GM19324 (cell line): ENCODE results near the gene SPACDR.
"Not testable (repeated sequence)": the region's sequence is repeated elsewhere in the genome, so short reads cannot be mapped to it uniquely, and the experiment has no call there.

ENCODE experiments used
- ATAC-seq: cut with Tn5 transposase; IDR thresholded peaks from one replicate; pipeline ENCODE4 v1.9.1; 2021; ENCODE audit warnings: mild to moderate bottlenecking, moderate library complexity; ENCODE audit not compliant: unreplicated experiment, low FRiP score

SPACDR gene, protein sequence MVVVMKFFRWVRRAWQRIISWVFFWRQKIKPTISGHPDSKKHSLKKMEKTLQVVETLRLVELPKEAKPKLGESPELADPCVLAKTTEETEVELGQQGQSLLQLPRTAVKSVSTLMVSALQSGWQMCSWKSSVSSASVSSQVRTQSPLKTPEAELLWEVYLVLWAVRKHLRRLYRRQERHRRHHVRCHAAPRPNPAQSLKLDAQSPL

DNA sequence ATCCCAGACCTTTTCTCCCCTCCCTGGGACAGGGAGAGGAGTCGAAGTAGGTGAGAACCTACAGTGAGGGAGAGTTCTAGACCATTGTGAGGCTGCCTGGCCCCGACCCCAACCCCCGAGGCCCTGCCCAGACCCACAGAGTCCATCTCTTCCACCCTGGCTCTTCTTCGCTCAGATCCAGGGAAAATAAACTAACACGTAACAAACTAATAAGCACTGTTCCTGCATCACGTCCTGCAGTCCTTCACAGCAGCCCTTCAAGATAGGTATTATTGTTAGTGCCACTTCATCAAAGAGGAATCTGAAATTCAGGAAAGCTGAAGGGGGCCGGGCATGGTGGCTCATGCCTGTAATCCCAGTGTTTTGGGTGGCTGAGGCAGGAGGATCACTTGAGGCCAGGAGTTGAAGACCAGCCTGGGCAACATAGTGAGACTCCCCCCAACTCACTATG, at the start of gene SPACDR:
Gene SPACDR, minus strand, starts transcription at position 51 of the 451 bp plus-strand sequence. CDS start 235 bp downstream, outside the sequence.
- ATAC-seq = no peak

DNA sequence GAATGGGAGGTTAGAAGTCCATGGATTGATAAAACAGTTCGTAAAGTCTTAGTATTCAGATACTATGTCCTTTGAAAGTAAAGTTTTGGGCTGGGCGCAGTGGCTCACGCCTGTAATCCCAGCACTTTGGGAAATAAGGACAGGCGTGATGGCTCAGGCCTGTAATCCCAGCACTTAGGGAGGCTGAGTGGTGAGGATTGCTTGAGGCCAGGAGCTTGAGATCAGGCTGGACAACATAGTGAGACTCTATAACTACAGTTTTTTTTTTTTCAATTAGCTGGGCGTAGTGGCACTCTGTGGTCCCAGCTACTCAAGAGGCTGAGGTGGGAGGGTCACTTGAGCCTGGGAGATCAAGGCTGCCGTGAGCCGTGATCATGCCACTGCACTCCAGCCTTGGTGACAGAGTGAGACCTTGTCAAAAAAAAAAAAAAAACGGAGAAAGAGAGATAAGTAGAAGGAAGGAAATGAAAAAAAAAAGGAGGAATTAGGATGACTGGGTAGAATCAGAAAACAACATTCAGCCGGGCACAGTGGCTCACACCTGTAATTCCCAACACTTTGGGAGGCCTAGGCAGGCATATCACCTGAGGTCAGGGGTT, 49.3 kb upstream of the SPACDR start:
- no peak for ATAC-seq

DNA sequence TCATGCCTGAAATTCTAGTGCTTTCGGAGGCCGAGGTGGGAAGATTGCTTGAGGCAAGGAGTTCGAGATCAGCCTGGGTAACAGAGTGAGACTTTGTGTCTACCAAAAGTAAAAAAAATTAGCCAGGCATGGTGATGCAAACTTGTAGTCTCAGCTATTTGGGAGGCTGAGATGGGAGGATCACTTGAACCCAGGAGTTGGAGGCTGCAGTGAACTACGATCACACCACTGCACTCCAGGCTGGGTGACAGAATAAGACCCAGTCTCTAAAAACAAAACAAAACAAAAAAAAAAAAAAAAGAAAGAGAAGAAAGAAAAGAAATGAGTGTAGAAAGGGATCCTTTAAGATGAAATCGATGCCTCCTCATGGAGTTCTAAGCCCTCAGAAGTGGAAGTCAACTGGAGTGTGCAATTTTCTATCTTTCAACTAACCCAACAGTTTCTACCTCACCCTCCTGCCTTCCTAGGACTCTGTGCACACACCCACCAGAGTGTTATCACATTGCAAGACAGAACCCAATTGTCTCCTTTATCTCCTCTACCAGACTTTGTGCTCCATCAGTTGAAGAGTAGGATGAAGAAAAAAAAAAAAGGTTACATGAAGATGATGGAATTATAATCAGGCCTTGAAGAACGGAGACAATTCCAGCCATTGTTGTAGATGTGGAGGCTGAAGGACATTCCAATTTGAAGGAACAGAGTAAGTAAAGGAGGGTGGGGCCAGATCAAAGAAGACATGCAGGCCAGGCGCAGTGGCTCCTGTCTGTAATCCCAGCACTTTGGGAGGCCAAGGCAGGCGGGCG, 46.6 kb upstream of the SPACDR start:
- ATAC-seq = no peak

DNA sequence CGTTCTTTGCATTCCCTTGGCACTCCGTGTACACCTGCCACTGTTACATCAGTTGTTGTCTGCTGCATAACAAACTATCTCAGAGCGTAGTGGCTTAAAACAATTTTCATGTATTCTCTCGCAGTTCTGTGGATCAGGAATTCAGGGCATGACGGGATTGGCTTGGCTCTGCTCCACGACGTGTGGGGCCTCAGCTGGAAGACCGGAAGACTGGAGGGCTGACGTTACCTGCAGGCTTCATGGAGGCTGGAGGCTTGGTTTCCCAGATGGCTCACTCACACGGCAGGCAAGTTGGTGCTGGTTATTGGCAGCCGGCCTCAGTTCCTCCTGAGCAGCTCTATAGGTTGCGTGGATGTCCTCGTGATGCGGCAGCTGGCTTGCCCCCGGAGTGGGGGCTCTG, 45.2 kb upstream of the SPACDR start:
- no peak for ATAC-seq

DNA sequence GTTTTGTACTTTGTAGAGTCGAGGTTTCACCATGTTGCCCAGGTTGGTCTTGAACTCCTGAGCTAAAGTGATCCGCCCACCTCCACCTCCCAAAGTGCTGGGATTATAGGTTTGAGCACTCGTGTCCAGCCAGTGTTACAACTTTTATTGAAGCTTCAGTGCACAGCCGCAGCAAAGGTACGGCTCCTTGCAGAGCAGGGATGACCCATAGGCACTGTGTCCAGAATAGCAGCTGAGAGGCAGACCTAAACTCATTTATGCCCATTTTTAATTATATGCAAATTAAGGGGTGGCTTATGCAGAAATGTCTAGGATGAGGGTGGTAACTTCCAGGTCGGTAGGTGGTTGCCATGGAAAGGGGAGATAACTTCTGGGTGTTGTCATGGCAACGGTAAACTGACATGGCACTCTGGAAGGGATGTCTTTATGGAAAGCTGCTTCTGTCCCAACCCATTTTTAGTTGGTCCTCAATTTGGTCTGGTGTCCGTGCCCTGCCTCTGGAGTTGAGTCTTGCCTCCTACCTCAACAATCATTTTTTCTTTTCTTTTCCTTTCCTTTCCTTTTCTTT, 42.4 kb upstream of the SPACDR start:
- ATAC-seq = no peak

DNA sequence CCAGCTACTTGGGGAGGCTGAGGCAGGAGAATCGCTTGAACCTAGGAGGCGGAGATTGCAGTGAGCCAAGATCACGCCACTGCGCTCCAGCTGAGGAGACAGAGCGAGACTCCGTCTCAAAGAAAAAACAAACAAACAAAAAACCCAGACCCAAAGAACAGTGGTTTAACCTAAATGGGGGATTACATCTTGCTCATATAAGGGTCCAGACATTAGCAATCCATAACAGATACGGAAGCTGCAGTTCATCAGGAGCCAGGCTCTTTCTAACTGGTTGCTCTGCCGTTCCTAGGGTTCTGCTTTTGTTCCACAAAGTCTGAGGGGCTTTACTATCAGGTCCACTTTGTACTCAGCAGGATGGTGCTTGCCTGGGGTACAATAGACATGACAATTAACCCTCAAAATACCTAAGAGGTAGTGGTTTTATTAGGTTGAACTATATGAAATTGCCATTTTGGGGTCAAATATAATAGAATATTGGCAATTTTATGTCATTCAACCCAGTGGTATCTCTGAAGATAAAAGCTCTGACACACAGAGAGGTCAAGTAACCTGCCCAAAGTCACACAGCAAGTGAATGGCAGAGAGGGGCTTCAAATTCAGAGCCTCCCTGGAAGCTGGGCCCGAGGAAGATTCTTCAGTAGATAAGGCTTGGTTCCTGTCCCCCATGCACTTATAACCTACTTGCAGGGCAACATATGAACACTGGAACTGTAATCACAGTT, 41.0 kb upstream of the SPACDR start:
- no peak for ATAC-seq

DNA sequence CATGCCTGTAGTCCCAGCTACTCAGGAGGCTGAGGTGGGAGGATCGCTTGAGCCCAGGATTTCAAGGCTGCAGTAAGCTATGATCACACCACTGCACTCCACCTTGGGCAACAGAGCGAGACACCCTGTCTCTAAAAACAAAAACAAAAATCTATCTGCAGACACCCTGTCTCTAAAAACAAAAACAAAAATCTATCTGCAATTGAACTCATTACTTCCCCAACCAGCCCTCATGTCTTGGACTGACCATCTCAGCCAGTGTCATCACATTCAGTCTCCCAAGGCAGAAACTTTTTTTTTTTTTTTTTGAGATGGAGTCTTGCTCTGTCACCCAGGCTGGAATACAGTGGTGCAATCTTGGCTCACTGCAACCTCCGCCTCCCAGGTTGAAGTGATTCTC, 40.0 kb upstream of the SPACDR start:
- not testable (repeated sequence) for ATAC-seq

DNA sequence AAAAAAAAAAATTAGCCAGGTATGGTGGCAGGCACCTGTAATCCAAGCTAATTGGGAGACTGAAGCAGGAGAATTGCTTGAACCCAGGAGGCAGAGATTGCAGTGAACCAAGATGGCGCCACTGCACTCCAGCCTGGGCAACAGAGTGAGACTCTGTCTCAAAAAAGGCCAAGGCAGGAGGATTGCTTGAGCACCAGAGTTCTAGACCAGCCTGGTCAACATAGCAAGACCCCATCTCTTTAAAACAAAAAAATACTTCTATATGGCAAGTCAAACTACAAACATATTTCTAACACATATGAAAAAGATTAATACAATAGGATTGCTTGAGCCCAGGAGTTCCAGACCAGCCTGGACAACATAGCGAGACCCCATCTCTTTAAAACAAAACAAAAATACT, 36.7 kb upstream of the SPACDR start:
- not testable (repeated sequence) for ATAC-seq

DNA sequence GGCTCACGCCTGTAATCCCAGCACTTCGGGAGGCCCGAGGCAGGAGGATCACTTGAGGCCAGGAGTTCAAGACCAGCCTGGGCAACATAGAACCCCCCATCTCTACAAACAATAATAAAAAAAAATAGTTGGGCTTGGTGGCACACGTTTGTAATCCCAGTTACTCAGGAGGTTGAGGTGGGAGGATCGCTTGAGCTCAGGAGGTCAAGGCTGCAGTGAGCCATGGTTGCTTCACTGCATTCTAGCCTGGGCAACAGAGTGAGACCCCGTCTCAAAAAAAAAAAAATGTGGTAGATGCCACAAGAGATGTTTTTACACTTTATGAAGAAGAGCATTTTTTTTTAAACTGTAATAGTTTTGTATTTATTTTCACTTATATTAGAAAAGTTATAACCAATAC, 32.4 kb upstream of the SPACDR start:
- no peak for ATAC-seq

DNA sequence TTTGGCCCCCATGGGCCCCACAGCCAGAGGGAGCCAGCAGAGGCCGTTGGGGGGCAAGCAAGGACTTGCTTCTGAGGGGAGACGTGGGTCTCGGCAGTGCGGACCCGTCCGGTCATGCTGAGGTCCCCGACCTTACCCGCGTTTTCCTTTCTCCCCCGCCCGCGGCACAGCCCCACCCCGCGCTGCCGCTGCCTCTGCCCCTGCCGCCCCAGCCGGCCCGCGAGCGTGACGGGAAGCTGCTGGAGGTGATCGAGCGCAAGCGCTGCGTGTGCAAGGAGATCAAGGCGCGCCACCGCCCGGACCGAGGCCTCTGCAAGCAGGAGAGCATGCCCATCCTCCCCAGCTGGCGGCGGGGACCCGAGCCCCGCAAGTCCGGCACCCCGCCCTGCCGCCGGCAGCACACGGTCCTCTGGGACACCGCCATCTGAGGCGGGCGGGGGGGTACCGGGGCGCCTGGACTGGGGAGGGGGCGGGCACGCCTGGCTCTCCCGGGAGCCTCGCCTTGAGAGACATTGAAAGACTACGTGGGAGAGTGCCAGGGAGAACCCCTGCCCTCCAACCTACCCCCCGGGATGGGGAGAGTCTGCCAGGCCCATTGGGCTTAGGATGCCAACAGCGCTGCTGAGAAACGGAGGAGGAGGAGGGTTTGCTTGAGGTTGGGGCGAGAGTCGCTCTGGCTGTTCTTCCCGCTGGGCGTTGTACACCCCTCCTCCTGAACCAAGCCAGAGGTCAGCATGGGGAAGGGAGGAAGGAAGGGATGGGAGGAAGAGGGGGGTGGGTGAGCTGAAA, 29.6 kb upstream of the SPACDR start:
- ATAC-seq = no peak

DNA sequence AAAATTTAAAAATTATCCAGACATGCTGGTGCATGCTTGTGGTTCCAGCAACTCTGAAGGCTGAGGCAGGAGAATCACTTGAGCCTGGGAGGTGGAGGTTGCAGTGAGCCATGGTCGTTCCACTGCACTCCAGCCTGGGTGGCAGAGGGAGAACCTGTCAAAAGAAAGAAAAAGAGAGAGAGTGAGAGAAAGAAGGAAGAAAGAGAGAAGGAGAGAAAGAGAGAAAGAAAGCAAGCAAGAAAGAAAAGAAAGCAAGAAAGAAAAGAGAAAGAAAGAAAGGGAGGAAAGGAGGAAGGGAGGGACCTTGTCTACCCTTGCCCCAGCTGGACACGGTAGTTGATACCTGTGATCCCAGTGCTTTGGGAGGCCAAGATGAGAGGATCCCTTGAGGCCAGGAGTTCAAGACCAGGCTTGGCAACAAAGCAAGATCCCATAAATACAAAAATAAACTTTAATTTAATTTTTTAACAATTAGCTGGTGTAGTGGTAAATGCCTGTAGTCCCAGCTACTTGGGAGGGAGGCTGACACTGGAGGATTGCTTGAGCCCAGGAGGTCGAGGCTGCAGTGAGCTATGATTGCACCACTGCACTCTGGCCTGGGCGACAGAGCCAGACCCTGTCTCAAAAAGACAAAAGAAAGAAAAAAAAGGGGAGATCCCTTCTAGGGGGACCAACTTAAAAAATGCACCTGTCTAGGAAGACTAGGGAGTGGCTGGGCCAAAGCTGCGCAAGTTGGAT, 28.8 kb upstream of the SPACDR start:
- ATAC-seq = no peak

DNA sequence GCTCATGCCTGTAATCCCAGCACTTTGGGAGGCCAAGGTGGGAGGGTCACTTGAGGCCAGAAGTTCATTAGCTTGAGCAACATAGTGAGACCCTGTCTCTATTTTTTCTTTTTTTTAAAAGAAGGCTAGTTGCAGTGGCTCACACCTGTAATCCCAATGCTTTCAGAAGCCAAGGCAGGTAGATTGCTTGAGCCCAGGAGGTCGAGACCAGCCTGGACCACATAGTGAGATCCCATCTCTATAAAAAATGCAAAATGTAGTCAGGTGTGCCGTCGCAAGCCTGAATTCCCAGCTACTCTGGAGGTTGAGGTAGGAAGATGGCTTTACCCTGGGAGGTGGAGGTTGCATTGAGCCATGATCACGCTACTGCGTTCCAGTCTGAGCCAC, 27.1 kb upstream of the SPACDR start:
- ATAC-seq = no peak

DNA sequence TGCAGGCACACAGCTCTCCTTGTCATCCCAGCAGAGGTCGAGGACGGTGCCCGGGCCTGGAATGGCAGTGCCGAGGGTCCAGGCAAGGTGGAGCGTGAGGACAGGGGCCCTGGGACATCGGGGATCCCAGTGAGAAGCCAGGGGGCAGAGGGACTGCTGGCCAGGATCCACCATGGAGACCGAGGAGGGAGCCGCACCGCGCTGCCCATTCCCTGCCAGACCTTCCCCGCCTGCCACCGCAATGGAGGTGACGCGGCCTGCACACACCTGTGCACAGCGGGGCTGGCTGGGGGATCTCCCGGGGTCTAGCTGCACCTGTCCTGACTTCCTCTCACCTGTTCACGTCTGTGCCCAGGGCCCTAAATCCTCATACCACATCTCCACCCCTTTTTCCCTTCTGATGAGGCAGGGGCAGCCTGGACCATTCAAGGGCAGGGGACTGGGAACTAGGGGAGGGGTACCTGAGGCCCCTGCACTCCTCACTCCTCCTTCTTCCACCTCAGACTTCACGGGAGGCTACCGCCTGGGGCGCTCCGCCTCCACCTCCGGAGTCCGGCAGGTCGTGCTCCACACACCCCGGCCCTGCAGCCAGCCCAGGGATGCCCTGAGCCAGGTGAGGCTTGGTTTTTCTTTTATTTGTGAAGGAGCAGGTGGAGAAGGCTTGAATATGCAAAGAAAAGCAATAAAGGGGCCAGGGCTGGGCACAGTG, 26.6 kb upstream of the SPACDR start:
- ATAC-seq = no peak

DNA sequence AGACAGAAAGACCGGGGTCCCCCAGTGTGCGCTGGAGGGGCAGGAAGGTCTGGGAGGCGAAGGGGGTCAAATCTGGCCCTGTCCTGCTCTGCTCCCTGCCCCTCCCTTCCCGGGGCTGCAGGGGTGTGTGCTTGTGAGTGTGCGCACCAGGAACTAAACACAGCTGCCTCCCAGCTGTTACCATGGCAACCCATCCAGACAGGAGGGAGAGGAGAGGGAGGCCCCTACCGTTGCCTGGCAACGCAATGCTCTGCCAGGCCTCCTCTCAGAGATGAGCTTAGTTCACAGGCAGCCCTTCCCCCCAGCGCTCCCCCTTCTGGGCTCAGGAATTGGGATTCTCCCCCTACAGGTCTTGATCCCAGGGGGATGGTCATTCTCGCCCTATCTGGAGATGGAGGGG, 25.8 kb upstream of the SPACDR start:
- no peak for ATAC-seq

DNA sequence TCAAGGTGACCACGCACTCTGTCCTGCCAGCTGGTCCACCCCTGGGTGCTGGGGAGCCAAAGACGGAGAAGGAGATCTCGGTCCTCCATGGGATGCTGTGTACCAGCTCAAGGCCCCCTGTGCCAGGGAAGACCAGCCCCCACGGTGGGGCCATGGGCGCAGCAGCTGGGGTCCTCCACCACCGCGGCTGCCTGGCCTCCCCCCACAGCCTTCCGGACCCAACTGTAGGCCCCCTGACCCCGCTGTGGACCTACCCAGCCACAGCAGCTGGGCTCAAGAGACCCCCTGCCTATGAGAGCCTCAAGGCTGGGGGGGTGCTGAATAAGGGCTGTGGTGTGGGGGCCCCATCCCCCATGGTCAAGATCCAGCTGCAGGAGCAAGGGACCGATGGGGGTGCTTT, 25.1 kb upstream of the SPACDR start:
- ATAC-seq = no peak

DNA sequence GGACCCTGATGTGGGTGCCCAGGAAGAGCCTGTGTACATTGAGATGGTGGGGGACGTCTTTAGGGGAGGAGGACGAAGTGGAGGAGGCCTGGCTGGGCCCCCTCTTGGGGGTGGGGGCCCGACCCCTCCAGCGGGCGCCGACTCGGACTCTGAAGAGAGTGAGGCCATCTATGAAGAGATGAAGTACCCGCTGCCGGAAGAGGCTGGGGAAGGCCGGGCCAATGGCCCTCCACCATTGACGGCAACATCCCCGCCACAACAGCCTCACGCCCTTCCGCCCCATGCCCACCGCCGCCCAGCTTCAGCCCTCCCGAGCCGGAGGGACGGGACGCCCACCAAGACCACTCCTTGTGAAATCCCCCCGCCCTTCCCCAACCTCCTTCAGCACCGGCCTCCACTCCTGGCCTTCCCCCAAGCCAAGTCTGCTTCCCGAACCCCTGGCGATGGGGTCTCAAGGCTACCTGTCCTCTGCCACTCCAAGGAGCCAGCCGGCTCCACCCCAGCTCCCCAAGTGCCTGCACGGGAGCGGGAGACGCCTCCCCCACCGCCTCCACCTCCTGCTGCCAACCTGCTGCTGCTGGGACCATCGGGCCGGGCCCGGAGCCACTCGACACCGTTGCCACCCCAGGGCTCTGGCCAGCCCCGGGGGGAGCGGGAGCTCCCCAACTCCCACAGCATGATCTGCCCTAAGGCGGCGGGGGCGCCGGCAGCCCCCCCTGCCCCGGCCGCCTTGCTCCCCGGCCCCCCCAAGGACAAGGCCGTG, 24.5 kb upstream of the SPACDR start:
- no peak for ATAC-seq

DNA sequence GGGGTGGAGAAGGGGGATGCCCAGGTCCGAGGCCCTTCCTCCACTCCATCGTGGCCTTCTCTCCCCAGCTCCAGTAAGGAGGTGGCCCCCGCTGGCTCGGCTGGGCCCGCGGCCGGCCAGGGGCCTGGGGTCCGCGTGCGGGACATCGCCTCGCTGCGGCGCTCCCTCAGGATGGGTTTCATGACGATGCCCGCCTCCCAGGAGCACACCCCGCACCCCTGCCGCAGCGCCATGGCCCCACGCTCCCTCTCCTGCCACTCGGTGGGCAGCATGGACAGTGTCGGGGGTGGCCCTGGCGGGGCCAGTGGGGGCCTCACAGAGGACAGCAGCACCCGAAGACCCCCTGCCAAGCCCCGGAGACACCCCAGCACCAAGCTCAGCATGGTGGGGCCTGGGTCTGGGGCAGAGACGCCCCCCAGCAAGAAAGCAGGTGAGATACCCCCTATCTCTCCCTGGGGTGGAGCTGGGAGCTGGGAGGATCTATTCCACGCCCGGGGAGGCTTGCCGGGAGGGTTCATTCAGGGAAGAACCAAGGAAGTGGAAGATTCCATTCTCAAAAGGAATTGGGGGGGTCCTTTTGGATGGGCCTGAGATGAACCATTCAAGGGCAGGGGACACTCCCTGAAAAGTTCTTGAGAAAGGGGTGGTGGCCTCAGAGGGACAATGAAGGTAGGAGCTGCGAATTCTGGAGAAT, 22.8 kb upstream of the SPACDR start:
- ATAC-seq = no peak
